ENCODE results near the gene AQP7. TPM values are rescaled to one million over a fixed set of nuclear protein-coding genes. Genes with fewer than 3 reads are reported as not detected.

Gene AQP7
- total and polyA plus RNA-seq, 2 donors (not counting 1 experiment from before 2014, with no cell fraction given), result not detected

DNA sequence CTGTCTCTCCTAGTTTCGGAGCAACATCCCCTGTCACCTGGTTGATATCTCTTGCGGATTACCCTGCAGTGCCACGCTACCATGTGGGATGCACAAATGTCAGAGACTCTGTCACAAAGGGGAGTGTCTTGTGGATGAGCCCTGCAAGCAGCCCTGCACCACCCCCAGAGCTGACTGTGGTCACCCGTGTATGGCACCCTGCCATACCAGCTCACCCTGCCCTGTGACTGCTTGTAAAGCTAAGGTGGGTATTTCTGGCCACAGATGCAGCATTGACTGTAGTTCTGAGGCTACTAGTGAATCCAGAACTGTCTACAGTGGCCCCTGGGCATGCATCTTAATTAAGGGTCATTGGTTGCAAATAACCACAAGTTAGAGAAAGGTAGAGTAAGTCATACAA, 50.8 kb downstream of the AQP7 start:
- no peak for TF ChIP-seq EZH2 (IDR thresholded peaks at IDR 0.05; ENCODE audit: borderline replicate concordance, insufficient read depth, low read depth, low read length, poor library complexity, severe bottlenecking)
- TF ChIP-seq, protein P1, sequence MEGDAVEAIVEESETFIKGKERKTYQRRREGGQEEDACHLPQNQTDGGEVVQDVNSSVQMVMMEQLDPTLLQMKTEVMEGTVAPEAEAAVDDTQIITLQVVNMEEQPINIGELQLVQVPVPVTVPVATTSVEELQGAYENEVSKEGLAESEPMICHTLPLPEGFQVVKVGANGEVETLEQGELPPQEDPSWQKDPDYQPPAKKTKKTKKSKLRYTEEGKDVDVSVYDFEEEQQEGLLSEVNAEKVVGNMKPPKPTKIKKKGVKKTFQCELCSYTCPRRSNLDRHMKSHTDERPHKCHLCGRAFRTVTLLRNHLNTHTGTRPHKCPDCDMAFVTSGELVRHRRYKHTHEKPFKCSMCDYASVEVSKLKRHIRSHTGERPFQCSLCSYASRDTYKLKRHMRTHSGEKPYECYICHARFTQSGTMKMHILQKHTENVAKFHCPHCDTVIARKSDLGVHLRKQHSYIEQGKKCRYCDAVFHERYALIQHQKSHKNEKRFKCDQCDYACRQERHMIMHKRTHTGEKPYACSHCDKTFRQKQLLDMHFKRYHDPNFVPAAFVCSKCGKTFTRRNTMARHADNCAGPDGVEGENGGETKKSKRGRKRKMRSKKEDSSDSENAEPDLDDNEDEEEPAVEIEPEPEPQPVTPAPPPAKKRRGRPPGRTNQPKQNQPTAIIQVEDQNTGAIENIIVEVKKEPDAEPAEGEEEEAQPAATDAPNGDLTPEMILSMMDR (IDR thresholded peaks at IDR 0.05), result no peak
- no peak overlapping the region for H3K4me2 ChIP-seq (replicated peaks; ENCODE audit: low read depth, low read length, poor library complexity, severe bottlenecking)
- no peaks in the 10 kb centered on the region for H3K4me1 ChIP-seq (ENCODE audit: control insufficient read depth in 2 of 2, insufficient read depth in 2 of 2, low read length in 2 of 2)
- no peak overlapping the region for H3K4me3 Mint-ChIP-seq
- ChIA-PET CTCF (no interaction called here), POLR2A (no interaction called here)
- no peak overlapping the region for H2AFZ ChIP-seq (ENCODE audit: insufficient read depth, low read depth, low read length, poor library complexity, severe bottlenecking)
- H3K27me3 Mint-ChIP-seq, result no peaks in the 10 kb centered on the region
- no peaks in the 10 kb centered on the region for H3K4me1 Mint-ChIP-seq
- no peaks in the 10 kb centered on the region for H3K9me3 ChIP-seq (ENCODE audit: control extremely low read depth in 1 of 3, control insufficient read depth in 2 of 3, insufficient read depth in 1 of 3, low read length in 2 of 3)
- DNase-seq (no peak), ATAC-seq (ENCODE audit: low read depth) (no peak)
- intact Hi-C loops (cut with micrococcal nuclease), result no loop called here
- H3K4me3 ChIP-seq (ENCODE audit: control extremely low read depth in 1 of 5, extremely low read depth in 1 of 5, insufficient read depth in 1 of 5, low read depth in 2 of 5, low read length in 4 of 5), result no peak overlapping the region
- H3K27ac ChIP-seq (ENCODE audit: low read length in 2 of 2), result no peak overlapping the region
- no peaks in the 10 kb centered on the region for H3K27me3 ChIP-seq (replicated peaks in 1 of 4; ENCODE audit: control extremely low read depth in 1 of 4, control insufficient read depth in 3 of 4, insufficient read depth in 4 of 4, low read length in 3 of 4)
- WGBS (ENCODE audit: insufficient coverage), result 100% methylated on average over 3 of the region's 4 CpGs
- H3K9ac ChIP-seq (ENCODE audit: low read length), result no peak overlapping the region
- H3K27ac Mint-ChIP-seq, result no peak overlapping the region
- H3K79me2 ChIP-seq (ENCODE audit: control insufficient read depth, insufficient read depth, low read length), result no peaks in the 10 kb centered on the region
- no peaks in the 10 kb centered on the region for H4K20me1 ChIP-seq (ENCODE audit: control insufficient read depth, insufficient read depth, low read length, poor library complexity, severe bottlenecking)
- H3K36me3 ChIP-seq (replicated peaks in 1 of 2; ENCODE audit: control extremely low read depth in 1 of 2, control insufficient read depth in 1 of 2, extremely low read depth in 1 of 2, insufficient read depth in 2 of 2, low read length in 1 of 2), result peaks cover 15 to 55% of the 10 kb centered on the region in 2 experiments
- H3K9me3 Mint-ChIP-seq (ENCODE audit: insufficient read depth), result no peaks in the 10 kb centered on the region

DNA sequence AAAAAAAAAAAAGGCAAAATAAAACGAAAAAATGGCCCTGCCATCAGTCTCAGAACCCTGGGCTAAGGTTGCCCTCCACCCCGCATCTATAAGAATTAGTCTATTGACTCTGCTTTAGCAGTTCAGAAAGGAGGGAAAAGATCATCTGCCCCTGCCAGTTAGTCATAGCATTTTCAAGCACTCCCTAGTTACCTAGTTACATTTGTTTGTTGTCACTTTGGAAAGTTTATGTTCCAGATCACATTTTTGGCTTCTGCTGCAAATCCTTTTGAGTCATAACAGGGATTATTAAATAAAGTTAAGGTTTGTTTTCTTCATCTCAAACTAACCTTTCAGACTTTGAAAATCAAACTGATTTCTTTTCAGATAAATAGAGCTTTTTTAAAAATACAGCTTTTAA, 52.1 kb downstream of the AQP7 start:
- no peak overlapping the region for H3K27ac ChIP-seq (ENCODE audit: low read length in 2 of 2)
- Mint-ChIP-seq H3K27ac (no peak overlapping the region), H3K4me1 (no peaks in the 10 kb centered on the region), H3K9me3 (ENCODE audit: insufficient read depth) (no peaks in the 10 kb centered on the region), H3K27me3 (no peaks in the 10 kb centered on the region), H3K4me3 (no peak overlapping the region)
- peaks cover 18 to 62% of the 10 kb centered on the region in 2 experiments for H3K36me3 ChIP-seq (replicated peaks in 1 of 2; ENCODE audit: control extremely low read depth in 1 of 2, control insufficient read depth in 1 of 2, extremely low read depth in 1 of 2, insufficient read depth in 2 of 2, low read length in 1 of 2)
- no peaks in the 10 kb centered on the region for H3K79me2 ChIP-seq (ENCODE audit: control insufficient read depth, insufficient read depth, low read length)
- H3K9ac ChIP-seq (ENCODE audit: low read length), result no peak overlapping the region
- H3K9me3 ChIP-seq (ENCODE audit: control extremely low read depth in 1 of 3, control insufficient read depth in 2 of 3, insufficient read depth in 1 of 3, low read length in 2 of 3), result no peaks in the 10 kb centered on the region
- no peaks in the 10 kb centered on the region for H3K27me3 ChIP-seq (replicated peaks in 1 of 4; ENCODE audit: control extremely low read depth in 1 of 4, control insufficient read depth in 3 of 4, insufficient read depth in 4 of 4, low read length in 3 of 4)
- intact Hi-C loops (cut with micrococcal nuclease), result no loop called here
- H3K4me1 ChIP-seq (ENCODE audit: control insufficient read depth in 2 of 2, insufficient read depth in 2 of 2, low read length in 2 of 2), result no peaks in the 10 kb centered on the region
- no peak overlapping the region for H2AFZ ChIP-seq (ENCODE audit: insufficient read depth, low read depth, low read length, poor library complexity, severe bottlenecking)
- ATAC-seq (ENCODE audit: low read depth) (no peak), DNase-seq (no peak)
- no peaks in the 10 kb centered on the region for H4K20me1 ChIP-seq (ENCODE audit: control insufficient read depth, insufficient read depth, low read length, poor library complexity, severe bottlenecking)
- H3K4me2 ChIP-seq (replicated peaks; ENCODE audit: low read depth, low read length, poor library complexity, severe bottlenecking), result no peak overlapping the region
- POLR2A ChIA-PET, result no interaction called here
- CTCF ChIA-PET, result no interaction called here
- TF ChIP-seq, protein P1 (IDR thresholded peaks at IDR 0.05), result no peak
- TF ChIP-seq EZH2 (IDR thresholded peaks at IDR 0.05; ENCODE audit: borderline replicate concordance, insufficient read depth, low read depth, low read length, poor library complexity, severe bottlenecking), result no peak
- H3K4me3 ChIP-seq (ENCODE audit: control extremely low read depth in 1 of 5, extremely low read depth in 1 of 5, insufficient read depth in 1 of 5, low read depth in 2 of 5, low read length in 4 of 5), result no peak overlapping the region
- 100% methylated on average over 1 of the region's 2 CpGs for WGBS (ENCODE audit: insufficient coverage)

Data from B cell (primary cell).